H1 (cell line): Measurements from ENCODE around the gene ARMC10. TPM values are rescaled to one million over a fixed set of nuclear protein-coding genes. Genes with fewer than 3 reads are reported as not detected.

Experiments used
- CTCF ChIA-PET: fragments of 300-600 bp; sonication (Branson Sonifier 250); formaldehyde crosslinking; loops from one replicate; lab custom pipeline; 2021; ENCODE audit not compliant: partially characterized antibody; lab: Charles Lee
- POLR2A ChIA-PET: fragments of 300-600 bp; sonication (Branson Sonifier 250); formaldehyde crosslinking; loops from one replicate; lab custom pipeline; 2021; ENCODE audit warnings: inconsistent platforms; ENCODE audit not compliant: partially characterized antibody; lab: Charles Lee
- DNase-seq, 2 experiments: peaks; one replicate each; pipeline versions ENCODE4 v3.0.0 to v3.0.0-alpha.2; 2010 to 2022; ENCODE audit warnings: low spot score in 2 of 2, low read depth in 1 of 2, mixed read lengths in 1 of 2
- FAIRE-seq: peaks from 2 replicates; lab custom pipeline; 2011; peaks lifted over from hg19 to GRCh38; lab: Jason Lieb, UNC
- H2AFZ ChIP-seq: 2 replicates; pipeline ENCODE4 v1.8.1; 2012; ENCODE audit warnings: low read length, inconsistent platforms
- H2AK5ac ChIP-seq: 2 replicates; pipeline ENCODE4 v1.6.1; 2013; ENCODE audit warnings: low read depth, low read length
- H2BK120ac ChIP-seq: replicated peaks from 2 replicates; pipeline ENCODE3; 2013; ENCODE audit warnings: low read depth, low read length, inconsistent platforms
- H2BK12ac ChIP-seq: 2 replicates; pipeline ENCODE4 v1.6.1; 2013; ENCODE audit warnings: low read depth, low read length
- H2BK15ac ChIP-seq: 2 replicates; pipeline ENCODE4 v1.6.1; 2013; ENCODE audit warnings: low read length
- H2BK20ac ChIP-seq: 2 replicates; pipeline ENCODE4 v1.6.1; 2013; ENCODE audit warnings: low read length
- H2BK5ac ChIP-seq: 2 replicates; pipeline ENCODE4 v1.6.1; 2013; ENCODE audit warnings: low read depth, low read length
- H3K14ac ChIP-seq: 2 replicates; pipeline ENCODE4 v1.6.1; 2013; ENCODE audit warnings: inconsistent platforms; ENCODE audit not compliant: insufficient read length
- H3K18ac ChIP-seq: 2 replicates; pipeline ENCODE4 v1.6.1; 2013; ENCODE audit warnings: low read length; ENCODE audit errors: extremely low read depth
- H3K23ac ChIP-seq: 2 replicates; pipeline ENCODE4 v1.6.1; 2013; ENCODE audit warnings: inconsistent platforms; ENCODE audit not compliant: insufficient read length
- H3K23me2 ChIP-seq: 2 replicates; pipeline ENCODE4 v1.6.1; 2013; ENCODE audit warnings: low read depth, low read length
- H3K27ac ChIP-seq: 2 replicates; pipeline ENCODE4 v1.6.1; 2011; ENCODE audit warnings: low read depth, low read length, inconsistent platforms
- H3K27me3 ChIP-seq, 4 experiments: replicated peaks in 1 of 4; 1 replicate in 1 of 4; 2 replicates in 3 of 4; pipeline versions ENCODE4 v1.6.1 to v1.8.1; 2011 to 2013; ENCODE audit warnings: low read length in 3 of 4, mild to moderate bottlenecking in 3 of 4, inconsistent platforms in 2 of 4, mixed read lengths in 2 of 4, moderate library complexity in 1 of 4; ENCODE audit not compliant: control insufficient read depth in 3 of 4, insufficient read depth in 3 of 4; ENCODE audit errors: extremely low read depth in 1 of 4
- H3K36me3 ChIP-seq, 4 experiments: 2 replicates each; pipeline versions ENCODE4 v1.6.1 to v1.8.1; 2011 to 2013; ENCODE audit warnings: mild to moderate bottlenecking in 4 of 4, low read length in 3 of 4, moderate library complexity in 2 of 4, control low read depth in 1 of 4, inconsistent platforms in 1 of 4; ENCODE audit not compliant: insufficient read depth in 4 of 4, control insufficient read depth in 2 of 4
- H3K4ac ChIP-seq: replicated peaks from 2 replicates; pipeline ENCODE3; 2013; ENCODE audit warnings: low read length, low read depth, mixed read lengths, inconsistent platforms; ENCODE audit not compliant: insufficient read length
- H3K4me1 ChIP-seq, 4 experiments: replicated peaks in 1 of 4; 1 replicate in 1 of 4; 2 replicates in 3 of 4; pipeline versions ENCODE4 v1.6.1 to v1.8.1; 2011 to 2013; ENCODE audit warnings: low read length in 3 of 4, inconsistent platforms in 2 of 4, mixed read lengths in 1 of 4; ENCODE audit not compliant: insufficient read depth in 4 of 4, control insufficient read depth in 3 of 4
- H3K4me2 ChIP-seq, 2 experiments: 2 replicates each; pipeline versions ENCODE4 v1.6.1 to v1.8.1; 2011 to 2013; ENCODE audit warnings: low read depth in 2 of 2, low read length in 2 of 2, control low read depth in 1 of 2, inconsistent platforms in 1 of 2, mild to moderate bottlenecking in 1 of 2; ENCODE audit not compliant: insufficient read depth in 1 of 2
- H3K4me3 ChIP-seq, 4 experiments: fragments of 200-600, 300-600 bp in 1 of 4; sonication (generic), shearing (Covaris generic), sonication (Bioruptor Twin) in 1 of 4; 2 replicates each; pipeline versions ENCODE4 v1.5.1 to v1.8.1; 2011 to 2016; ENCODE audit warnings: low read length in 4 of 4, low read depth in 3 of 4, control low read depth in 2 of 4, inconsistent platforms in 2 of 4, mild to moderate bottlenecking in 2 of 4, mixed read lengths in 1 of 4, moderate library complexity in 1 of 4; ENCODE audit not compliant: insufficient read depth in 2 of 4; ENCODE audit errors: extremely low read depth in 1 of 4
- H3K56ac ChIP-seq: replicated peaks from 2 replicates; pipeline ENCODE3; 2013; ENCODE audit warnings: low read depth, mild to moderate bottlenecking, mixed read lengths, low read length, inconsistent platforms; ENCODE audit not compliant: insufficient read length
- H3K79me1 ChIP-seq: 2 replicates; pipeline ENCODE4 v1.6.1; 2013; ENCODE audit warnings: low read depth, low read length, control low read depth
- H3K79me2 ChIP-seq, 2 experiments: 2 replicates each; pipeline versions ENCODE4 v1.6.1 to v1.8.1; 2012 to 2013; ENCODE audit warnings: low read length in 2 of 2, mild to moderate bottlenecking in 2 of 2, inconsistent platforms in 1 of 2; ENCODE audit not compliant: insufficient read depth in 2 of 2, control insufficient read depth in 1 of 2
- H3K9ac ChIP-seq, 4 experiments: replicated peaks in 1 of 4; 1 replicate in 1 of 4; 2 replicates in 3 of 4; pipeline versions ENCODE4 v1.6.1 to v1.8.1; 2011 to 2013; ENCODE audit warnings: low read depth in 3 of 4, low read length in 3 of 4, control low read depth in 2 of 4, mild to moderate bottlenecking in 2 of 4, moderate library complexity in 2 of 4, inconsistent platforms in 1 of 4; ENCODE audit errors: extremely low read depth in 1 of 4
- H3K9me3 ChIP-seq, 2 experiments: 2 replicates each; pipeline versions ENCODE4 v1.6.1 to v1.8.1; 2012 to 2013; ENCODE audit warnings: mild to moderate bottlenecking in 2 of 2, moderate library complexity in 2 of 2, control low read depth in 1 of 2, inconsistent platforms in 1 of 2, low read depth in 1 of 2, low read length in 1 of 2, mixed read lengths in 1 of 2; ENCODE audit not compliant: insufficient read depth in 2 of 2
- H4K20me1 ChIP-seq, 2 experiments: replicated peaks in 1 of 2; 2 replicates each; pipeline versions ENCODE3 to v1.8.1; 2011 to 2013; ENCODE audit warnings: inconsistent platforms in 2 of 2, low read length in 2 of 2, mild to moderate bottlenecking in 1 of 2; ENCODE audit not compliant: insufficient read depth in 2 of 2, control insufficient read depth in 1 of 2
- H4K5ac ChIP-seq: 2 replicates; pipeline ENCODE4 v1.6.1; 2013; ENCODE audit warnings: low read length, low read depth, mixed read lengths, inconsistent platforms; ENCODE audit not compliant: insufficient read length
- H4K8ac ChIP-seq: 2 replicates; pipeline ENCODE4 v1.8.0; 2013; ENCODE audit warnings: mild to moderate bottlenecking, moderate library complexity, low read length, inconsistent platforms; ENCODE audit not compliant: insufficient read depth; ENCODE audit errors: extremely low read depth
- H4K91ac ChIP-seq: replicated peaks from 2 replicates; pipeline ENCODE3; 2013; ENCODE audit warnings: low read length, mixed read lengths, inconsistent platforms; ENCODE audit not compliant: insufficient read length
- BRCA1 ChIP-seq: IDR thresholded peaks from 2 replicates; pipeline ENCODE4 v1.6.1; 2012; ENCODE audit warnings: low read depth, low read length, improper control_type of control experiment
- CEBPB ChIP-seq: IDR thresholded peaks from 2 replicates; pipeline ENCODE4 v1.6.1; 2012; ENCODE audit warnings: low read depth, low read length
- GABPA ChIP-seq: IDR thresholded peaks from 2 replicates; pipeline ENCODE4 v1.6.1; 2011; ENCODE audit warnings: mild to moderate bottlenecking, low read length, moderate library complexity, borderline replicate concordance; ENCODE audit not compliant: insufficient read depth
- RXRA ChIP-seq: IDR thresholded peaks from 2 replicates; pipeline ENCODE4 v1.6.1; 2011; ENCODE audit warnings: low read depth, mild to moderate bottlenecking, low read length, moderate library complexity; ENCODE audit not compliant: insufficient read depth
- SUZ12 ChIP-seq: fragments of 200-600 bp; sonication (generic); IDR thresholded peaks from 2 replicates; pipeline ENCODE4 v1.6.1; 2012; ENCODE audit warnings: mild to moderate bottlenecking, inconsistent platforms, low read length, moderate library complexity, mixed read lengths
- TAF1 ChIP-seq: IDR thresholded peaks from 2 replicates; pipeline ENCODE4 v1.6.1; 2011; ENCODE audit warnings: mild to moderate bottlenecking, low read depth, low read length
- polyA plus RNA-seq, 7 experiments: library from polyadenylated mRNA; depleted of rRNA in 3 of 7; stranded (reverse) in 5 of 7; unstranded in 2 of 7; fragments of >200 nt in 5 of 7; fragments of 200-250 nt in 2 of 7; gene quantifications; 1 replicate in 5 of 7; 2 replicates in 1 of 7; 4 replicates in 1 of 7; pipeline versions ENCODE4 v1.2.1 to v1.2.3, GENCODE V29; 2011 to 2013; ENCODE audit warnings: missing spikeins in 2 of 7, mixed read lengths in 2 of 7
- total RNA-seq: library from RNA; stranded (reverse); fragmentation: NEBNext Ultra II Directional; extraction: Animal tissue kit (Norgen Biotek cat#: 25700); gene quantifications from 2 replicates; pipeline ENCODE4 v1.2.1, GENCODE V29; 2021

Gene ARMC10
- total and polyA plus RNA-seq, 2 of the 8 experiments (the other 6 are each of a cell fraction or from before 2014, with no cell fraction given), result 16.4 to 44.3 TPM

- H2AFZ ChIP-seq, result no peak overlapping the region
- H3K4me1 ChIP-seq, result no peaks in the 10 kb centered on the region
- no peak overlapping the region for H2BK20ac ChIP-seq
- peaks cover 0 to 16% (median 6%) of the 10 kb centered on the region in 4 experiments; a peak in 4 of 8 replicates for H3K36me3 ChIP-seq
- no peak overlapping the region for H4K8ac ChIP-seq
- H3K4me2 ChIP-seq, result no peak overlapping the region
- H3K9me3 ChIP-seq, result no peaks in the 10 kb centered on the region
- no peak overlapping the region for H2BK5ac ChIP-seq
- ChIA-PET POLR2A (no interaction called here), CTCF (interaction anchor here (0.6 to 1.1 kb wide), 2 partner anchors 11 to 24 kb away, joined by 3 to 4 read pairs; no protein-coding TSS in a partner anchor)
- H3K9ac ChIP-seq, result no peak overlapping the region
- H3K79me1 ChIP-seq, result no peaks in the 10 kb centered on the region
- no peaks in the 10 kb centered on the region for H3K23me2 ChIP-seq
- FAIRE-seq, result no peak
- H2BK12ac ChIP-seq, result no peak overlapping the region
- no peak overlapping the region for H2AK5ac ChIP-seq
- H3K56ac ChIP-seq, result no peak overlapping the region
- H3K27me3 ChIP-seq, result no peaks in the 10 kb centered on the region
- H3K79me2 ChIP-seq, result no peaks in the 10 kb centered on the region
- TF ChIP-seq CEBPB, result no peak
- no peak for TF ChIP-seq TAF1
- TF ChIP-seq RXRA, result no peak
- TF ChIP-seq GABPA, result no peak
- no peak for TF ChIP-seq BRCA1
- TF ChIP-seq SUZ12, result no peak
- H3K23ac ChIP-seq, result no peak overlapping the region
- H3K18ac ChIP-seq, result no peak overlapping the region
- no peak overlapping the region for H3K4me3 ChIP-seq
- H4K91ac ChIP-seq, result no peak overlapping the region
- no peak for DNase-seq
- H2BK120ac ChIP-seq, result no peak overlapping the region
- no peak overlapping the region for H3K4ac ChIP-seq
- no peak overlapping the region for H3K14ac ChIP-seq
- no peak overlapping the region for H2BK15ac ChIP-seq
- H3K27ac ChIP-seq, result no peak overlapping the region
- no peak overlapping the region for H4K5ac ChIP-seq
- no peaks in the 10 kb centered on the region for H4K20me1 ChIP-seq
Measured at GRCh38 chr7:103116991-103117390, 42.1 kb downstream of the ARMC10 start.
